K562 (cell line): ENCODE data around the gene AAMDC. TPM values are rescaled to one million over a fixed set of nuclear protein-coding genes. Genes with fewer than 3 reads are reported as not detected.

ENCODE experiments used
- ARNT ChIP-seq, 2 experiments: fragments of 450-650 bp; IDR thresholded peaks; 2 replicates each; pipeline ENCODE4 v1.6.1; 2016; ENCODE audit warnings: mild to moderate bottlenecking in 1 of 2
- CEBPZ ChIP-seq: fragments of 150-350 bp; IDR thresholded peaks from 2 replicates; pipeline ENCODE4 v1.6.1; 2014; ENCODE audit warnings: low read depth, mild to moderate bottlenecking, low read length, borderline replicate concordance
- E2F3 ChIP-seq: fragments of 250-450 bp; sonication (Bioruptor Pico); IDR thresholded peaks from 2 replicates; pipeline ENCODE4 v1.4.0; 2020; ENCODE audit warnings: mild to moderate bottlenecking
- EP400 ChIP-seq: fragments of 450-650 bp; IDR thresholded peaks from 2 replicates; pipeline ENCODE4 v1.6.1; 2017; ENCODE audit warnings: antibody characterized with exemption, mild to moderate bottlenecking, moderate library complexity
- HCFC1 ChIP-seq: IDR thresholded peaks from 2 replicates; pipeline ENCODE4 v1.6.1; 2012; ENCODE audit warnings: low read depth, low read length, improper control_type of control experiment
- HDAC1 ChIP-seq, 2 experiments: fragments of 450-650 bp; IDR thresholded peaks; 2 replicates each; pipeline ENCODE4 v1.6.1; 2016 to 2017; ENCODE audit warnings: inconsistent platforms in 1 of 2, mild to moderate bottlenecking in 1 of 2, moderate library complexity in 1 of 2
- HDAC3 ChIP-seq: fragments of 450-650 bp; IDR thresholded peaks from 2 replicates; pipeline ENCODE4 v1.6.1; 2018; ENCODE audit warnings: borderline replicate concordance, mild to moderate bottlenecking, moderate library complexity; ENCODE audit not compliant: partially characterized antibody
- HEY1 ChIP-seq: fragments of 250-450 bp; sonication (Bioruptor Pico); IDR thresholded peaks from 2 replicates; pipeline ENCODE4 v1.5.0; 2020; ENCODE audit warnings: mild to moderate bottlenecking, moderate library complexity, borderline replicate concordance
- NUFIP1 ChIP-seq: fragments of 450-650 bp; IDR thresholded peaks from 2 replicates; pipeline ENCODE4 v1.6.1; 2018; ENCODE audit not compliant: partially characterized antibody
- PHF21A ChIP-seq: fragments of 450-650 bp; IDR thresholded peaks from 2 replicates; pipeline ENCODE4 v1.6.1; 2017; ENCODE audit warnings: low read depth, borderline replicate concordance
- PURB ChIP-seq: sonication (generic); formaldehyde crosslinking; IDR thresholded peaks from 2 replicates; pipeline ENCODE4 v1.9.0; 2021; ENCODE audit warnings: low read depth, mild to moderate bottlenecking, missing genetic modification reagents
- SMARCA5 ChIP-seq: fragments of 450-650 bp; IDR thresholded peaks from 2 replicates; pipeline ENCODE4 v1.6.1; 2016
- SMC3 ChIP-seq: conservative IDR thresholded peaks from 2 replicates; pipeline ENCODE4 v1.6.1; 2011; ENCODE audit warnings: low read depth, low read length, improper control_type of control experiment; ENCODE audit not compliant: insufficient read depth
- TAL1 ChIP-seq: fragments of 450-650 bp; IDR thresholded peaks from 2 replicates; pipeline ENCODE4 v1.6.1; 2016; ENCODE audit warnings: mild to moderate bottlenecking
- TARDBP ChIP-seq: fragments of 450-650 bp; IDR thresholded peaks from 2 replicates; pipeline ENCODE4 v1.6.1; 2016
- TEAD4 ChIP-seq, 2 experiments: sonication (generic) in 1 of 2; formaldehyde crosslinking in 1 of 2; IDR thresholded peaks; 2 replicates each; pipeline versions ENCODE4 v1.6.1 to v1.8.0; 2012 to 2022; ENCODE audit warnings: borderline replicate concordance in 1 of 2, inconsistent platforms in 1 of 2, low read length in 1 of 2, mild to moderate bottlenecking in 1 of 2, missing genetic modification reagents in 1 of 2
- ZNF830 ChIP-seq: fragments of 250-450 bp; sonication (Bioruptor Pico); IDR thresholded peaks from 2 replicates; pipeline ENCODE4 v1.5.0; 2021; ENCODE audit warnings: mild to moderate bottlenecking
- polyA plus RNA-seq, 8 experiments: library from polyadenylated mRNA; depleted of rRNA in 4 of 8; stranded (reverse) in 5 of 8; unstranded in 3 of 8; fragments of >200 nt; fragmentation: Nextera tagmentation in 2 of 8; fragmentation: Illumina TruSeq in 1 of 8; extraction: Ambion mirVana in 2 of 8; extraction: Trizol in 1 of 8; gene quantifications; 2 replicates each; pipeline versions ENCODE4 v1.2.1 to v1.2.3, GENCODE V29; 2011 to 2014; ENCODE audit warnings: inconsistent platforms in 1 of 8, missing spikeins in 1 of 8
- total RNA-seq, 7 experiments: library from RNA; depleted of rRNA in 6 of 7; stranded (reverse); fragments of >200 nt in 6 of 7; fragmentation: Illumina TruSeq in 2 of 7; extraction: Trizol in 2 of 7; gene quantifications; 2 replicates each; pipeline versions ENCODE4 v1.2.1 to v1.2.3, GENCODE V29; 2011 to 2021; ENCODE audit warnings: low replicate concordance in 1 of 7
- TF ChIP-seq, protein P1 (sequence below): fragments of 450-650 bp; formaldehyde crosslinking; IDR thresholded peaks from 2 replicates; pipeline ENCODE4 v1.4.0; 2020; ENCODE audit warnings: mild to moderate bottlenecking, mixed read lengths
- TF ChIP-seq, protein P2 (sequence below): sonication (generic); formaldehyde crosslinking; IDR thresholded peaks from 2 replicates; pipeline ENCODE4 v1.8.0; 2022; ENCODE audit warnings: mild to moderate bottlenecking, missing genetic modification reagents

Gene AAMDC
- total and polyA plus RNA-seq, 9 of the 15 experiments (the other 6 are each of a cell fraction or from before 2014, with no cell fraction given) = 10.4 to 40.6 (median 15.6) TPM

DNA sequence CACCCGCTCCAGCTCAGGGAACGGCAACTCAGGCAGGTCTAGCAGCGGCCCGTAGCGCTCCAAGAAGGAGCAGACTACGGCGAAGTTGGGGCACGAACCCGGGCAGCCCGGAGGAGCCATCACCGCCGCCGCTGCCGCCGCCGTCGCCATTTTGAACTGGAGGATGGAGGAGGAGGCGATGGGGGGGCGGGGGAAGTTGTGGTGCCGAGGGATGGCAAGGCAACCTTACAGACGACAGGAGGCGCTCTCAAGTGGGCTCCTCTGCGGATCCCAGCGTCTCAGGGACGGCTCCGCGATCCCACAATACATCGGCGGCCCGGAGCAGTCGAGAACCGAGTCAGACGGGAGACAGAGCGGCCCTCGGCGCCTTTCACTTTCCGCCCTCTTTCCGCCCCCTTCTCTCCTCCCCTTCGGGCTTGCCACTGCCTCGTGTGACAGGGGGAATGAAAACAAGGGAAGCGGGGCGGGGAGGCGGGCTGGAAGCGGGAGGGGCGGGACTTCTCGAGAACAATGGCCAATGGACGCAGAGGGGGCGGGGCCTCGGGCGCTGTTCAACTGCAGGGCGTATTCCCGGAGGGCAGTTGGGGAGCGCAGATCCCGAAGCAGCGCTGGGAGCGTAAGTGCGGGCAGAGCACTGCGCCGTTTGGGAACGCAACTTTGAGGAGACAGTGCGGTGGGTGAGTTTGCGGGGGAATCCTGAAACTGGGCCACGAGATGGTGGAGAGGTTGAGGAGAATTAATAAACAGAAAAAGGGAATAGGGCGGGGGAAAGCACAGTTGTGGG is at the start of gene AAMDC, which contains the start of gene RSF1 (continued):
- TF ChIP-seq ARNT (IDR thresholded peaks at IDR 0.05) = 0 out of 4 replicates have a peak, but pooled peaks of 1 of the 2 experiments have one; percentile 64
- TF ChIP-seq TARDBP = no peak; the same call in 1 of the 2 replicates
- peak in 1 of 2 experiments; percentile 67; a peak in 2 of 4 replicates for TF ChIP-seq HDAC1 (IDR thresholded peaks at IDR 0.05)
- peak; percentile 72 for TF ChIP-seq HCFC1
- TF ChIP-seq, protein P1, sequence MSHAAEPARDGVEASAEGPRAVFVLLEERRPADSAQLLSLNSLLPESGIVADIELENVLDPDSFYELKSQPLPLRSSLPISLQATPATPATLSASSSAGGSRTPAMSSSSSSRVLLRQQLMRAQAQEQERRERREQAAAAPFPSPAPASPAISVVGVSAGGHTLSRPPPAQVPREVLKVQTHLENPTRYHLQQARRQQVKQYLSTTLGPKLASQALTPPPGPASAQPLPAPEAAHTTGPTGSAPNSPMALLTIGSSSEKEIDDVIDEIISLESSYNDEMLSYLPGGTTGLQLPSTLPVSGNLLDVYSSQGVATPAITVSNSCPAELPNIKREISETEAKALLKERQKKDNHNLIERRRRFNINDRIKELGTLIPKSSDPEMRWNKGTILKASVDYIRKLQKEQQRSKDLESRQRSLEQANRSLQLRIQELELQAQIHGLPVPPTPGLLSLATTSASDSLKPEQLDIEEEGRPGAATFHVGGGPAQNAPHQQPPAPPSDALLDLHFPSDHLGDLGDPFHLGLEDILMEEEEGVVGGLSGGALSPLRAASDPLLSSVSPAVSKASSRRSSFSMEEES = no peak
- peak; percentile 100 for TF ChIP-seq HDAC3
- no peak for TF ChIP-seq PURB
- TF ChIP-seq EP400 = peak; percentile 86
- no peak for TF ChIP-seq TAL1
- TF ChIP-seq PHF21A = 0 out of 2 replicates have a peak, but pooled peaks have one; percentile 54
- TF ChIP-seq E2F3 (CRISPR knock-in tag) = no peak
- TF ChIP-seq, protein P2, sequence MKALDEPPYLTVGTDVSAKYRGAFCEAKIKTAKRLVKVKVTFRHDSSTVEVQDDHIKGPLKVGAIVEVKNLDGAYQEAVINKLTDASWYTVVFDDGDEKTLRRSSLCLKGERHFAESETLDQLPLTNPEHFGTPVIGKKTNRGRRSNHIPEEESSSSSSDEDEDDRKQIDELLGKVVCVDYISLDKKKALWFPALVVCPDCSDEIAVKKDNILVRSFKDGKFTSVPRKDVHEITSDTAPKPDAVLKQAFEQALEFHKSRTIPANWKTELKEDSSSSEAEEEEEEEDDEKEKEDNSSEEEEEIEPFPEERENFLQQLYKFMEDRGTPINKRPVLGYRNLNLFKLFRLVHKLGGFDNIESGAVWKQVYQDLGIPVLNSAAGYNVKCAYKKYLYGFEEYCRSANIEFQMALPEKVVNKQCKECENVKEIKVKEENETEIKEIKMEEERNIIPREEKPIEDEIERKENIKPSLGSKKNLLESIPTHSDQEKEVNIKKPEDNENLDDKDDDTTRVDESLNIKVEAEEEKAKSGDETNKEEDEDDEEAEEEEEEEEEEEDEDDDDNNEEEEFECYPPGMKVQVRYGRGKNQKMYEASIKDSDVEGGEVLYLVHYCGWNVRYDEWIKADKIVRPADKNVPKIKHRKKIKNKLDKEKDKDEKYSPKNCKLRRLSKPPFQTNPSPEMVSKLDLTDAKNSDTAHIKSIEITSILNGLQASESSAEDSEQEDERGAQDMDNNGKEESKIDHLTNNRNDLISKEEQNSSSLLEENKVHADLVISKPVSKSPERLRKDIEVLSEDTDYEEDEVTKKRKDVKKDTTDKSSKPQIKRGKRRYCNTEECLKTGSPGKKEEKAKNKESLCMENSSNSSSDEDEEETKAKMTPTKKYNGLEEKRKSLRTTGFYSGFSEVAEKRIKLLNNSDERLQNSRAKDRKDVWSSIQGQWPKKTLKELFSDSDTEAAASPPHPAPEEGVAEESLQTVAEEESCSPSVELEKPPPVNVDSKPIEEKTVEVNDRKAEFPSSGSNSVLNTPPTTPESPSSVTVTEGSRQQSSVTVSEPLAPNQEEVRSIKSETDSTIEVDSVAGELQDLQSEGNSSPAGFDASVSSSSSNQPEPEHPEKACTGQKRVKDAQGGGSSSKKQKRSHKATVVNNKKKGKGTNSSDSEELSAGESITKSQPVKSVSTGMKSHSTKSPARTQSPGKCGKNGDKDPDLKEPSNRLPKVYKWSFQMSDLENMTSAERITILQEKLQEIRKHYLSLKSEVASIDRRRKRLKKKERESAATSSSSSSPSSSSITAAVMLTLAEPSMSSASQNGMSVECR (CRISPR knock-in tag) = no peak; the same call in none of the 2 replicates
- no peak for TF ChIP-seq ZNF830 (CRISPR knock-in tag)
- no peak for TF ChIP-seq NUFIP1
- peak; percentile 17; the same call in 1 of the 2 replicates for TF ChIP-seq CEBPZ
- no peak for TF ChIP-seq HEY1 (CRISPR knock-in tag)
- TF ChIP-seq SMC3 = no peak
- no peak for TF ChIP-seq SMARCA5
- TF ChIP-seq TEAD4 (IDR thresholded peaks at IDR 0.05; ENCODE audit: low read length) = peak; percentile 36; the same call in 1 of the 2 replicates
- TF ChIP-seq TEAD4 (CRISPR knock-in tag; IDR thresholded peaks at IDR 0.05; ENCODE audit: borderline replicate concordance) = no peak
